HCT116 (cell line): ENCODE results near the gene RARG. TPM values are rescaled to one million over a fixed set of nuclear protein-coding genes. Genes with fewer than 3 reads are reported as not detected.

Source experiments
- ATAC-seq: fragments of 200-7000 bp; cut with Tn5 transposase; 2 replicates; pipeline ENCODE4 v1.9.1; 2020; ENCODE audit warnings: mild to moderate bottlenecking, moderate library complexity
- BruUV-seq: library from RNA; stranded (reverse); fragments of 400-500 nt; replicated peaks from 2 replicates; lab custom pipeline; 2021; lab: Mats Ljungman, UMichigan
- CTCF ChIA-PET: fragments of 300-600 bp; sonication (Branson Sonifier 250); formaldehyde crosslinking; loops from one replicate; lab custom pipeline; 2021; ENCODE audit warnings: antibody characterized with exemption; lab: Charles Lee
- POLR2A ChIA-PET: fragments of 300-600, 350-600 bp; sonication (Branson Sonifier 250); formaldehyde crosslinking; loops from one replicate; lab custom pipeline; 2021; ENCODE audit warnings: antibody characterized with exemption; lab: Charles Lee
- RAD21 ChIA-PET, 2 experiments: fragments of 300-600 bp; sonication (Branson Sonifier 250); formaldehyde crosslinking; loops; one replicate each; lab custom pipeline; 2023; ENCODE audit warnings: low total read pairs in 2 of 2; ENCODE audit not compliant: uncharacterized antibody in 2 of 2, unreplicated experiment in 2 of 2, low non-redundant PET in 1 of 2; lab: Charles Lee
- DNase-seq: peaks from one replicate; pipeline ENCODE4 v3.0.0-alpha.2; 2010; ENCODE audit warnings: low read depth, low spot score
- H2AFZ ChIP-seq: fragments of 200-600 bp; shearing (Covaris generic), sonication (generic); 2 replicates; pipeline ENCODE4 v1.6.1; 2017; ENCODE audit warnings: low read depth, mixed run types, mixed read lengths, antibody characterized with exemption, low read length; ENCODE audit not compliant: poor library complexity, severe bottlenecking
- H3K27ac ChIP-seq: 2 replicates; pipeline ENCODE4 v1.5.1; 2012; ENCODE audit warnings: low read depth, low read length
- H3K27me3 ChIP-seq: fragments of 200-600 bp; sonication (generic); 2 replicates; pipeline ENCODE4 v1.6.1; 2016; ENCODE audit warnings: mixed run types, low read length, mixed read lengths; ENCODE audit not compliant: insufficient read depth
- H3K36me3 ChIP-seq, 2 experiments: fragments of 200-500 bp in 1 of 2; fragments of 200-600 bp in 1 of 2; sonication (Bioruptor generic) in 1 of 2; sonication (generic) in 1 of 2; 2 replicates each; pipeline versions ENCODE4 v1.5.1 to v1.6.1; 2014 to 2016; ENCODE audit warnings: low read length in 2 of 2, inconsistent platforms in 1 of 2, mixed read lengths in 1 of 2, mixed run types in 1 of 2; ENCODE audit not compliant: insufficient read depth in 2 of 2, control insufficient read depth in 1 of 2
- H3K4me1 ChIP-seq, 2 experiments: fragments of 200-600 bp in 1 of 2; sonication (generic) in 1 of 2; 2 replicates each; pipeline versions ENCODE4 v1.5.1 to v1.6.1; 2012 to 2017; ENCODE audit warnings: low read length in 2 of 2, inconsistent platforms in 1 of 2, mild to moderate bottlenecking in 1 of 2, mixed read lengths in 1 of 2, mixed run types in 1 of 2, moderate library complexity in 1 of 2; ENCODE audit not compliant: insufficient read depth in 2 of 2, control insufficient read depth in 1 of 2
- H3K4me2 ChIP-seq: fragments of 200-600 bp; sonication (generic); 2 replicates; pipeline ENCODE4 v1.6.1; 2017; ENCODE audit warnings: mixed run types, low read length, mixed read lengths
- H3K4me3 ChIP-seq, 2 experiments: fragments of 200-600 bp in 1 of 2; sonication (generic) in 1 of 2; replicated peaks in 1 of 2; 2 replicates each; pipeline ENCODE4 v1.5.1; 2011 to 2016; ENCODE audit warnings: low read length in 2 of 2, control low read depth in 1 of 2, low read depth in 1 of 2, mild to moderate bottlenecking in 1 of 2, mixed read lengths in 1 of 2, mixed run types in 1 of 2
- H3K79me2 ChIP-seq: fragments of 200-600 bp; sonication (generic); 2 replicates; pipeline ENCODE4 v1.6.1; 2017; ENCODE audit warnings: mild to moderate bottlenecking, mixed run types, low read length, moderate library complexity, mixed read lengths; ENCODE audit not compliant: insufficient read depth
- H3K9ac ChIP-seq: fragments of 200-600 bp; sonication (generic); 2 replicates; pipeline ENCODE4 v1.6.1; 2016; ENCODE audit warnings: low read length, mixed read lengths
- H3K9me2 ChIP-seq: fragments of 200-600 bp; sonication (generic), shearing (Covaris generic); 2 replicates; pipeline ENCODE4 v1.6.1; 2017; ENCODE audit warnings: mixed run types, mild to moderate bottlenecking, moderate library complexity; ENCODE audit not compliant: insufficient read depth
- H3K9me3 ChIP-seq, 2 experiments: fragments of 200-500 bp in 1 of 2; fragments of 200-600 bp in 1 of 2; sonication (Bioruptor generic) in 1 of 2; sonication (generic) in 1 of 2; 2 replicates each; pipeline ENCODE4 v1.6.1; 2014 to 2017; ENCODE audit warnings: low read length in 2 of 2, mixed read lengths in 2 of 2, inconsistent platforms in 1 of 2, low read depth in 1 of 2, mild to moderate bottlenecking in 1 of 2, mixed run types in 1 of 2, moderate library complexity in 1 of 2; ENCODE audit not compliant: control insufficient read depth in 1 of 2, insufficient read depth in 1 of 2
- H4K20me1 ChIP-seq: fragments of 200-600 bp; sonication (generic), shearing (Covaris generic); 2 replicates; pipeline ENCODE4 v1.6.1; 2017; ENCODE audit warnings: mixed run types, mild to moderate bottlenecking, moderate library complexity; ENCODE audit not compliant: insufficient read depth
- CBX3 ChIP-seq: IDR thresholded peaks from 2 replicates; pipeline ENCODE4 v1.6.1; 2012; ENCODE audit warnings: low read depth
- CEBPB ChIP-seq: IDR thresholded peaks from 2 replicates; pipeline ENCODE4 v1.6.1; 2012; ENCODE audit warnings: low read depth
- FOSL1 ChIP-seq: IDR thresholded peaks from 2 replicates; pipeline ENCODE4 v1.6.1; 2012; ENCODE audit warnings: low read depth
- POLR2A ChIP-seq: IDR thresholded peaks from 2 replicates; pipeline ENCODE4 v1.7.0; 2011; ENCODE audit warnings: borderline replicate concordance; ENCODE audit not compliant: insufficient read depth, insufficient read length; ENCODE audit errors: extremely low read depth
- RAD21 ChIP-seq: IDR thresholded peaks from 2 replicates; pipeline ENCODE4 v1.6.1; 2012; ENCODE audit warnings: low read depth, mild to moderate bottlenecking
- REST ChIP-seq: IDR thresholded peaks from 2 replicates; pipeline ENCODE4 v1.6.1; 2012; ENCODE audit warnings: low read depth
- SRF ChIP-seq: IDR thresholded peaks from 2 replicates; pipeline ENCODE4 v1.6.1; 2012; ENCODE audit warnings: low read depth
- YY1 ChIP-seq: IDR thresholded peaks from 2 replicates; pipeline ENCODE4 v1.6.1; 2011; ENCODE audit warnings: low read length, low read depth, moderate library complexity, mild to moderate bottlenecking; ENCODE audit not compliant: insufficient replicate concordance; ENCODE audit errors: extremely low read depth
- ZBTB33 ChIP-seq: IDR thresholded peaks from 2 replicates; pipeline ENCODE4 v1.6.1; 2011; ENCODE audit warnings: mild to moderate bottlenecking, low read length, moderate library complexity; ENCODE audit not compliant: insufficient replicate concordance; ENCODE audit errors: extremely low read depth
- ZFX ChIP-seq: fragments of 450-650 bp; IDR thresholded peaks from 2 replicates; pipeline ENCODE4 v1.6.1; 2017
- ZNF274 ChIP-seq: fragments of 200-500 bp; sonication (Bioruptor generic); IDR thresholded peaks from 2 replicates; pipeline ENCODE4 v1.6.1; 2014; ENCODE audit warnings: mild to moderate bottlenecking, low read depth, low read length, inconsistent platforms
- intact Hi-C: fragments of 100-400 bp; cut with micrococcal nuclease; formaldehyde crosslinking; loops from 2 replicates; pipeline ENCODE4 v1.10.0; 2022
- total RNA-seq: library from RNA; stranded (reverse); gene quantifications from one replicate; pipeline ENCODE4 v1.2.1, GENCODE V29; 2021; ENCODE audit not compliant: unreplicated experiment

RARG gene
- total RNA-seq, 1 experiment from 2014 or later: 68.9 TPM

GRCh38 chr12:53194973-53195372 is 37.0 kb downstream of the RARG start:
- POLR2A ChIA-PET: interaction anchor here (0.9 to 1.0 kb wide), 2 partner anchors 14 to 15 kb away, joined by 3 read pairs; partner anchors contain the start of genes CSAD and ZNF740
- BruUV-seq: no TSS peak
- Histone ChIP-seq H3K9me2 (no peaks in the 10 kb centered on the region), H2AFZ (no peak overlapping the region), H3K27ac (no peak overlapping the region), H3K9ac (no peak overlapping the region), H3K9me3 (no peaks in the 10 kb centered on the region), H3K36me3 (no peaks in the 10 kb centered on the region; a peak in 1 of 4 replicates), H4K20me1 (no peaks in the 10 kb centered on the region), H3K79me2 (no peaks in the 10 kb centered on the region), H3K4me1 (peaks cover 6 to 31% of the 10 kb centered on the region in 2 experiments; a peak in 3 of 4 replicates), H3K4me2 (no peak overlapping the region), H3K4me3 (no peak overlapping the region), H3K27me3 (no peaks in the 10 kb centered on the region)
- ATAC-seq (no peak), DNase-seq (no peak)
- RAD21 ChIA-PET: no interaction called here
- intact Hi-C loops: no loop called here
- TF ChIP-seq FOSL1 (no peak), ZBTB33 (no peak), CEBPB (no peak), YY1 (no peak), ZFX (no peak), REST (no peak), POLR2A (no peak), CBX3 (no peak), ZNF274 (no peak), RAD21 (no peak), SRF (no peak)
- CTCF ChIA-PET: interaction anchor here (1.3 to 1.6 kb wide), 4 partner anchors 36 to 133 kb away, joined by 3 to 8 read pairs (median 4); no protein-coding TSS in a partner anchor
